ENCODE results near the gene ARHGEF28.

Gene ARHGEF28

DNA sequence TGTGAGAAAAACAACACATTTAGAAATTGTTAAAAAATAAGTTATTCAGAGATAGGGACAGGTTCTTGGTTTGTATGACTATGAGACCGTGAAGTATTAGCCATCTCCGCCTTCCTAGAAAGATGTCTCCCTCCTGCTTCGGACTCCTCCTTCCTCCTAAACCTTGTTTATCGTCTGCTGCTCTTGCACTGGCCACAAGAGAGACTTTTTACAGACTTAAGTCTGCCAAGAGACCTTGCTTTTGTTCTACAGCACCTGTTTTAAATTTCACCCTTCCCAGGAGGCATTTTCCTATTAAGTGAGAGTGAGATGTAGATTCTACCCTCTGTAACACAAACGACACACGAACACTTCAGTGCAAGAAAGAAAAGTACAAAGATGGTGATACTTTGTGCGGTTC is 274.6 kb downstream of the ARHGEF28 start:
- no peak for DNase-seq (ENCODE audit: low read depth in 2 of 2)

DNA sequence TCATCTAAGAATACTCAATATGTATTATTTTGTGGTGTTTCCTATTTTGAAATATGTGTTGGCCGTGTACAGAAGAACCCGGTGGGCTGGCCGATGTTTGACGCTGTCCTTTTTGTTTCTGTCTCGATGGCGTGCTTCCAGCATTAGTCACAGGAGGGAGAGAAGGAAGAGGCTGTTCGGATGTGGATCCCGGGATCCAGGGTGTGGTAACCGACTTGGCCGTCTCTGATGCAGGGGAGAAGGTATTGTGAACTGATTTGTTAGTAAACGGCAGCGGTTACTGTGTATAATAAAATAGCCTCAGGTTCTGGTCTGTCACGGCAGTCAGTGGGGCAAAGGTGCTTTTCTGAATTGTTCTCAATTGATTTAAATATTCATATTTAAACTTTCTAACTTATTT is 275.0 kb downstream of the ARHGEF28 start:
- DNase-seq (ENCODE audit: low read depth in 2 of 2): no peak

DNA sequence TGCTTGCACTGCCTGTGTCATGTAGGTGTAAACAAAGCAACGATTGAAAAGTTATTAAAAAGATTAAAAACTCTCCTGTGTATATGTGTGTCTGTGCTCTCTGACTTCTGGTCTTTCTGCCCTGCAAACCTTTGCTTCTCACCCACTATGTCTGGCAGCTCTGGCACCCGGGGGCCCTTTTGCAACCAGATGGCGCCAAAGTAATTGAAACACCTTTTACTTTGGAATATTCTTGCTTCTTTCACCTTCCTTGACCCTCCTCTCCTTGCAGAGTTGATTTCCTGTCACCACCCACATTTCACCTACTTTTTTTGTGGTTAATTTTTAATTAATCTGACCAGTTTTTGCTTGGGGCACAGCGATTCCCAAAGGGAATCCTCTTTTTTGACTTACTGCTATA is 275.5 kb downstream of the ARHGEF28 start:
- no peak for DNase-seq (ENCODE audit: low read depth in 2 of 2)

DNA sequence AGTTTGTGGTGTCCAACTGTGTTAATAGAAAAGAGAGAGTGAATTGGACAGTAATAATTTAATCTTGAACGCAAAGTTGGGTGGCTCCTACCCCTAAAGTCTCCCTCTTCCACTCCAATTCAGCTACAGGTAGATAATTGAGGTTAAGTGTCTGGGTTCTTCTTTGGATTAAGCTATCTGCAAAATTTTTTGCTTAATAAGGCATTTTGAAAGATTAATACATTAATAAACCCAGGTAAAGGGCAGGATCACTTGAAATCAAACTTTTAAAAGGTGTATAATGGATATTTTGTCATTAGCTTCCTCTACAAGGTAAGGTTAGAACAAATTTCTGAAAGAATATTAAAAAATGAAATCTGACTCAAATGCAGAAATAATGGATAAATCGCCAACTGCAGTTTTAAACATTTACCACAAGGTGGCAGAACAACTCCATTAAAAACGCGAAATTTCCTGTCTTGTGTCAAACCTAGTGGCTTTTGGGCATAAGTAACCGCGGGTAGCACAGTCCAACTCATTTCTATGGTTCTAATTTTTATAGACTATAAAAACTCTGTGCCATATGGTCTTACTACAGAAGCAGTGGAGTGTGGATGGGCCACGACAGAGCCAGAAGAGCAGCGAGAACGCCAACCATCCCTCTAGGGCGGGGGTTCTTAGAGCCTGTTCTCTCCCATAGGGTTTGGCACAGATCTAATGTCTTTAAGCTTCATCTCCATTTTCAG is 276.5 kb downstream of the ARHGEF28 start:
- no peak for DNase-seq (ENCODE audit: low read depth in 2 of 2)

DNA sequence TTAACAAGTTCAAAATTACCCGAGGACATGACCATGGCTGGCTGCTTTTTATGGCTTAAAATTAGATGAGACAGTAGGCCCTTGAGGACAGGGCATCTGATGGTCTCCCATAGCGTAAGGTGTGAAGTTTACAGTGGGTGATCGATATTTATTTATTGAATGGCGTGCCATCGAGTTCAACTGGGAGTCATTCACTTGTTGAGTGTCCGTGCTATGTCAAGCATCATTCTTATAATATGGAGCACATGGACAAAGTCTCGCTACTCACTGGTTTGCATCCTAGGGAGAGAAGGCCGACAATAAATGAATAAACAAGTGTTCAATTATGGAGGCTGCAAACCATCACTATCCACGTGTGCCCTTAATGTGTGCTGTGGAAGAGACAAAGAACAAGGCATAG is 277.2 kb downstream of the ARHGEF28 start:
- no peak for DNase-seq (ENCODE audit: low read depth in 2 of 2)

DNA sequence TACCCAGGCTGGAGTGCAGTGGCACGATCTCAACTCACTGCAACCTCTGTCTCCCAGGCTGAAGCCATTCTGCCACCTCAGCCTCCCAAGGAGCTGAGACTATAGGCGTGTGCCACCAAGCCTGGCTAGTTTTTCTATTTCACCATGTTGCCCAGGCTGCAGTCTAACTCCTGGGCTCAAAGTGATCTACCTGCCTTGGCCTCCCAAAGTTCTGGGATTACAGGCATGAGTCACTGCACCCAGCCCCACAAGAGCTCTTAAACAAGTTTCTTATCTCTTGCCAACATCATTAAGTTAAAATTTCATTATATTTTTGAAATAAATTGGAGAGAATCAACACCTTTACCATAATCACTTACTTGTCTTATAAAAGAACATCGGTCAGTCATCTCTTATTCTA is 280.3 kb downstream of the ARHGEF28 start:
- DNase-seq (ENCODE audit: low read depth in 2 of 2): no peak

DNA sequence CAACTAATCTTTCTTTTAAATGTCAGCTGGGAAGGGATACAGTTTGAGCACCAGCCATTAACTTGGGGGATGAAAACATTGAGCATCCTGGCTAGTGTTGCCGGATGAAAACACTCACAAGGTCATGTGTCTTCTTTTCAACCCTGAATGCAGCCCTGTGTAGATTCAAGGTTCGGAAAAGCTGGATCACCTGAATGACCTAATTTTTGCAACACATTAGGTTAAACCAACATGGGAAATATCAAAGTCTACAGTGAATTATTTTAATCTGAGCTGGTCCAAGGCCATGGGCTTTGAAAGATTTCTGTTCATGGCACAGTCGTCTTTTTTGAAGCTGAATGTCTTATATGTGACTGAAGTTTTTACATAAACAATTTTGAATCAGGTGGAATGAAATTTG is 281.2 kb downstream of the ARHGEF28 start:
- no peak for DNase-seq (ENCODE audit: low read depth in 2 of 2)

DNA sequence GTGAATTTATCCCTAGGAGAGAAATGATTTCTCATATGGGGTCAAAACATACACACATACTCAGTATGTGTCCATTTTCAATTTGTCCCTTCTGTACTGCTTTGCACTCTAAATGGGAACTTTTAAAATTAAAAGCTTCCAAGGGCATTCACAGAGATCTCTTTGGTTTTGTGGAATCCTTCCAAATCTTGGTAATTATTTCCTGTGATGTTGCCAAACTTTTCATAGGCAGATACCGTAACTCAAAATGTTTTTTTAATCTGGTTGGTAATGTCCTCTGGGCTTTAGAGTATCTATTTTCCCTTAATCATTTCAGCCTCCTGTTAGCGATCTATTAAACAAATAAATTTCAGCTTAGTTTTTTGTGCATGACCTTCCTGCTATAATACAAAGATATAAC is 282.4 kb downstream of the ARHGEF28 start:
- DNase-seq (ENCODE audit: low read depth in 2 of 2): no peak

DNA sequence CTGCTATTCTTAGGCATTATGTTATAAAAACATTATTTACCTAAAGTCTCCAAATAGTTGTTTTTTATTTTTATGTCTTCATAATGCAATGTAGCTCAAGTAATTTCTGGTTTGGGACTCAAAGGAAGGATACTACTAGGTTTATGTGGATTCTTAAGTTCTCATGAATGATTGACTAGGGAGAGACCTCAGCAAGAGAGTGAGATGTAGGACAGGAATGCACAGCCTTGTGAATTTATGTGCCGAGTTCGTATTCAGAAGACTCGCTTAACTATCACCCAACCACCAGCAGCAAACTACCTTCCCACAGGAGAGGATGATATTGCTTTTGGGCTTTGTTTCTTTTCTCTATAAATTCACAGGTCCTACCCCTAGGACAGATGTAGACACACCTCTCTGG is 282.9 kb downstream of the ARHGEF28 start:
- no peak for DNase-seq (ENCODE audit: low read depth in 2 of 2)

DNA sequence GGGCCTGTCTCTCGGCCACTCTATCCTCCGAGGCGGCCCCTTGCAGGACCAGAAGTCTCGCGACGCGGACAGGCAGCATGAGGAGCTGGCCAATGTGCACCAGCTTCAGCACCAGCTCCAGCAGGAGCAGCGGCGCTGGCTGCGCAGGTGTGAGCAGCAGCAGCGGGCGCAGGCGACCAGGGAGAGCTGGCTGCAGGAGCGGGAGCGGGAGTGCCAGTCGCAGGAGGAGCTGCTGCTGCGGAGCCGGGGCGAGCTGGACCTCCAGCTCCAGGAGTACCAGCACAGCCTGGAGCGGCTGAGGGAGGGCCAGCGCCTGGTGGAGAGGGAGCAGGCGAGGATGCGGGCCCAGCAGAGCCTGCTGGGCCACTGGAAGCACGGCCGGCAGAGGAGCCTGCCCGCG is 283.5 kb downstream of the ARHGEF28 start:
- DNase-seq (ENCODE audit: low read depth in 2 of 2): no peak

DNA sequence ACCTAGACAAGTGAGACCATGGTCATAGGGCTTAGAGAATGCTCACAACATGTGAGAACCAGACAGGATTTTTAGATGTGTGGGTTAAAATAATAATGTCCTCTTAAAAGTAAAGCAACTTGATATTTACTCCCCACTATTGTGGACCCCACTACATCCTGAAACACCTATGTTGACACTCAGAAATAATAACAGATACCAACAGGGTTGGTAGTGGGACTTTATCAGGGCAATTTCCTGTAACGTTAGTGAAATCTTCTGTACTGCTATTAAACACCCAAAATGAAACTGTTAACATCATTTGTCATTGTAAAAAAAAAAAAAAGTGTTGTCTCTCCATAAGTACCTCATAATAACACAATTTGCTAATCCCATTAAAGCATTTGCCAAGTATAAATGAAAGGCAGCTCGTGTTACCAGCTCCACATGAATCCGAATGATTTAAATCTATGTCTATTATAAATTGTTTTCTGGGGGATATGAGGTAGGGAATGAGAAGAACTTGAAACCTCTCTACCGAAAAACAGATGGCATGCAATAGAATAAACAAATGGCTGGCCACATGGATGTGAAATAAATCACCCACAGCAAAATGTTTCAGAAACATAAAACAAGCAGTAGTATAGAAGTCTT is 285.9 kb downstream of the ARHGEF28 start:
- no peak for DNase-seq (ENCODE audit: low read depth in 2 of 2)

DNA sequence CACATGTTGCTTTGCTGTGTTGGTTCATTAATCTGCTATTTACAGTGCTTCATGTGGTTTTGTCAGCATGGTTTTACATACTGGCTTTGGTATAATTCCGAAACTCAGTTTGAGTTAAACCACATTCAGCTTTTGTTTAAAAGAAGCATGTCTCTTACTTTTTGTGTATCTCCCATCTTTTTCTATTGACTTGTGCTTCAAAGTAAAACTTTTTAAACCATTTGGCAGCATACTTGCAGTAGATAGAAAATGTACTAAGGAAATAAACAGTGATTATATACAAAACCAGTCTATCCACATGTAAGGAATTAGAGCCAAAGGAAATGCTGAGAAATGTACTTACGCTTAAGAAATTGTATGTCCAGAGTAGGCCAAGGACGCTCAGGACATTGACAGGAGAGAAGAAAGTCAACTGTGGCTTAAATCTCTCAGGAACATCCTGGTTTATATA is 286.9 kb downstream of the ARHGEF28 start:
- DNase-seq (ENCODE audit: low read depth in 2 of 2): no peak

DNA sequence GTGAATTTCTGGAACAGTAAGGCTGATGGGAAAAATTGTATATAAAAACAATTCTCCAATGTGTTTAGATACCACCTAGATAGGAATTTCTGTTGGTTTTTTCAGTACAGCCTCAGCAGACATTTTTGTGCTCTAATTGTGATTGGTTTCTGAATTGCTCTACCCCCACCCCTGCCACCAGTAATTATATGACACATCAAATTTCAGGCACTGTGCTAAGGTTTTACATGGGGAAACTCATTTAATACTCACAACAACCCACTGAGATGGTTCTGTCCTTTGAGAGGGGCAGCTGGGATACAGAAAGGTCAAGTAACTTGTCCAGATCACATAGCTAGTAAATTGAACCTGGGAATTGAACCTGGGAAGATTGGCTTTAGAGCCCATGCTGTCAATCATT is 288.0 kb downstream of the ARHGEF28 start:
- DNase-seq (ENCODE audit: low read depth in 2 of 2): no peak

DNA sequence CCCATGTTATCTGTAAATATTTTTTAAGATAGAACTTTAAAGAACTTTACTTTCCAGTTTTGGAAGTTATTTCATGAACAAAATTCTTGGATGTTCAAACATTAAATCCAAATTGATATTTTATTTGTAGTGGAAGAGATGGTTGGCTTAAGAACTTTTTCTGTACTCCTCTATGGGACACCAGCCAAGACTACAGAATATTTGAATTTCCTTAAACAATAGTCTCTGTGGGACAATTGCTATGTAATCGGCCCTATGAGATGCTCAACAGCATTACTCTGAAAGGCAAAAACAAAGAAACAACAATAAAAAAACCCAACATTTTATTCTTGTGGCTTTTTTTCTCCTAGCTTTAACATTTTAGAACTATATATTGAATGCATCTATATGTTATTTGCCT is 289.3 kb downstream of the ARHGEF28 start:
- no peak for DNase-seq (ENCODE audit: low read depth in 2 of 2)

DNA sequence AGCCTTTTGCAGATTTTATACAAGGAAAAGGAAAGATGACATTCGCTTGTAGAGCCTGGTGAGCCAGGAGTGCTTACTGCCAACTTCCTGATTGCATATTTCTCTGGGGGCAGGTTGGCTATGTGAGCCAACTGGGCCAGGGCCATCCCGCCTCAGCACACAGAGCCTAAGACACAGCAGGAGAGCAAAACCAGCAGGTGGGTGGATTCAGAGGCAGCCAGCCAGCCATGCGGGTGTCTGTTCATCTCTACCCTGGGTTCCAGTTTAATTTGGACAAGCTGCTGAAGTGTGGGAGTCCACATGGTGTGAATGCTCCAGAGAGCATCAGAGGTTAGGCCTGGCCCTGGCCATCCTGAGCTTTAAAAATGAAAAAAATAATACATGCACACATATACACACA is 291.4 kb downstream of the ARHGEF28 start:
- no peak for DNase-seq (ENCODE audit: low read depth in 2 of 2)

DNA sequence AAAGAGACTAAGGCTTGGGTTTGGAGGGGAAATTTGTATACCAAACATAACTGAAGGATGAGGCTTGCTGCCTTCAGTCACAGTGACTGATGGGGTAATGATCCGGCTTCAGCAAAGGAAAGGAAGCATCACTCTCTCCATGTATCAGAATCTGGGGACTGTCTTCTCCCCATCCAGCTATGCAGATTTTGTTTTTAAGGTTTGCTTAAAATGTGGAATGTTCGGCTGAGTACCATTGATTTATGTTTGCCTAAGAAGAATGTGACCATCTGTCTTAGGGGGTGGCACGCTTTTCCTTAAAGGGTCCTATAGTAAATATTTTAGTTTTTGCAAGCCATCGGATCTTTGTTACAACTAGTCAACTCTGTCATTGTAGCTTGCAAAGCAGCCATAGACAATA is 291.9 kb downstream of the ARHGEF28 start:
- DNase-seq (ENCODE audit: low read depth in 2 of 2): no peak

DNA sequence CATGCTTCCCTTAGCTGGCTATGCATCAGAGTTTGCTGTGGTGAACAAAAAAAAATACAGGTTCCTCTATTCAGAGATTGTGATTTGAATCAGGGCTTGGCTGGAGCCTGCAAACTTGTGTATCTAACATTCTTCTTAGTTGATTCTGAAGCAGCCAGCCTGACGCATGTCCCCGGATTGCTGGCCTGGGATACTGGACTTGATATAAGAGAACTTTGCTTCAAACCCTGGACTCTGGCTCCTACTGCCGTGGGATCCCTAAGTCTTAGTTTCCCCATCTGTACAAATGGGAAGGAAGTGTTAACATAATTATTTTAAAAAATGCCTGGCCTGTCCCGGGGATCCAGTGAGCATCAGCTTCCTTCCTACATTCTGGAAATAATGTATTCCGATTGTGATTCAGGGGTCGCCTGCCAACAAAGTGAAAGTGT is 292.8 kb downstream of the ARHGEF28 start:
- no peak for DNase-seq (ENCODE audit: low read depth in 2 of 2)

DNA sequence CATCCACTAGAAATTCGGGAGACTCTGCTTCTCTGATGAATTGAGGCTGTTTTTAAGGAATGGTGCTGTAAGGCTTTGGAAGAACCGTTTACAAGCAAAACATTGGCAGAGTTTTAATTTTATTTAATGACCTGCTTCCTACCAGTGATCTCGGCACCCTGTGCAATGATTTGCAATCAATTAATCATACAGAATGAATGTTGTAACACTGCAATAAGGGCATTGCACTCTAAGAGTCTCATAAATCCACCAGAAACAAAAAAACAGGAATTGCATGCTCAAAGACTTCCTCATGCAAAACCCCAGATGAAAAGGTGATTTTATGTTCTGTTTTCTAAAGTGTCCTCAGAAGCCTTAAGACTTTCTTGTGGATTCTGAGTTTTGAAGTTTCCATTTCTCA is 295.7 kb downstream of the ARHGEF28 start:
- no peak for DNase-seq (ENCODE audit: low read depth in 2 of 2)

DNA sequence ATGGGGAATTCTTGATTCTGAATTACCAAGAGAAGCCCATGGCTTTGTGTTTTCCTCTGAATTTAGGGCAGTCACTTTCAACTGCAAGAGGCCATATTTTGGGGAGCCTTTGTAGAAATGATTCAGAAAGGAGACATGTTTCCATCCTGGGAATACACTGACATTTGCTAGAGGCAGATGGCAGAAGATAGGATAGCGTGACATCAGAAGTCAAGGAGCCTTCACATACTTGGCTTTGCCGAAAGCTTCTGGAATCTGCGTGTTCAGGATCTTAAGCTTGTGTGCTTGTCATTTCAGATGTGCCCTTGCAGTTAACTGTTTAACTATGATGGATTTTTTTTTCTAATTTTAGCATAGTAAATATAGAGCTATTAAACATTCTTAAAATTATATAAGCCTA is 296.2 kb downstream of the ARHGEF28 start:
- DNase-seq (ENCODE audit: low read depth in 2 of 2): no peak

DNA sequence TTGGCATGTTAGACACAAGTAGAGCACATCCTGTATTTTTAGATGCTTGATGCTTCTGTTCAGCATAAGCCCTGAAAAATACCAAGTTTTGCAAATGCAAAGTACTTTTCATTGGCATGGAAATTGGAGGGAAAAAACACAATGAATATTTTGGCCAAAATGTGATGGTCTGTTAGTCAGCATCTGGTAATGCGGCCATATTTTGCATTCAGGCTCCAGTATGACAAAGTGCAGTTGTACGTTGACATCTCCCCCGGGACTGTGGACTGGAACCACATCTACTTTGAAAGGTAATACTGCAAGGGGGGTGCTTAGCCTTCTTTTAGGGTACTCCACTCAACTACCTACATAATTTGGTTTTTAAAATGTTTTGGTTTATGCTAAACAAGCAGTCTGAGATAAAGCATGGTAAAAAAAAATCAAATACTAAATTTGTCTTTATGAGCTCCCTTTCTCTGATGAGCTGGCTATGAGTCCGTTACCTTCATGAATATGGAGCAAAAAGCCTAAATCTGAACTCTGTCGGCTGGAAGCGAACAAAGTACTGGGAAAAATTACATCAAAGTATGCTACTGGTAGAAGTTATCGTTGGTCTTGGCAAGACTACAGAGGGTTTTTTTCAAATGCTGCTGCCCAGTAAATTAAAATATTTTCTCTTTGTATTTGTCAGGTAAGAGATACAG is 297.0 kb downstream of the ARHGEF28 start:
- no peak for DNase-seq (ENCODE audit: low read depth in 2 of 2)

DNA sequence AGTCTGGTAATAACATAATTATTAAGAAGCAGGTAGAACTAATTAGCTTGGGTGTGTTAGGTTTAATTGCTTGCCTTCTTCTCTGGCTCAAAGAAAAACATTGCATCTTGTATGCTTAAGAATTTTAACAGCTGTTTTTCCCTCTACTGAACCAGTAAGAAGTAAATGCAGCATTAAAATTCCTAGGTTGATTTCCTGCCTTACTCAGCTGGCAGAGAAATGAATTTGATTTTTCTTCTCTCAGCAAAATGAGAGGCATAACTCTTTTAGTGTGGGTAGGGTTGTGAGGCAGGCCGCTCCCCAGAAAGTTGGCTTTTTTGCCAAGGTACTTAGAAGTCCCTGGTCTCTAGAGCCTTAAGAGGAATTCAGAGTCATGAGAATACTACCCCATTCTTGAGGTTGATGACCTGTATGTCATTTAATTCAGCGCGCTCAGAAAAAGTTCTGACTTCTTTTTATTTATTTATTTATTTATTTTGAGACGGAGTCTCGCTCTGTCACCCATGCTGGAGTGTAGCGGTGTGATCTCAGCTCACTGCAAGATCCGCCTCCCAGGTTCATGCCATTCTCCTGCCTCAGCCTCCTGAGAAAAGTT is 302.6 kb downstream of the ARHGEF28 start:
- no peak for DNase-seq (ENCODE audit: low read depth in 2 of 2)

DNA sequence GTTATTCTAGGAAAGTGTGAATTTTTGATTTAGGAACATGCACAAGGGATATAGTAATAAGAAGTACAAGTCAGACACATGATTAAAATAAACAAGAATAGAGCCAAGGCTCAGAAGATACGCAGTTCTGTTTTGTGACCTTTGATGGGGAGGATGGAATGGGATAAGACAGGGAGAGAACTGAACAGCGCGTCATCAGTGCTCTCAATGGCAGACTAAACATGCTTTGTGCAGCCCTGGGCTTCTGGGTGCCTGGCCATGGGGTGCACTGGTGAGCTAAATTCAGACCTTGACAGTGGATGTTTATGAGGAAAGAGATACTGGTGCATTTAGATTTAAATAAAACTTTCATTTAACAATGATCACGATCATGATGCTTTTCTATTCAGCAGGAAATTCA is 309.7 kb downstream of the ARHGEF28 start:
- DNase-seq (ENCODE audit: low read depth in 2 of 2): no peak
